ENCODE data around the gene EPHB1.

EPHB1 gene

DNA sequence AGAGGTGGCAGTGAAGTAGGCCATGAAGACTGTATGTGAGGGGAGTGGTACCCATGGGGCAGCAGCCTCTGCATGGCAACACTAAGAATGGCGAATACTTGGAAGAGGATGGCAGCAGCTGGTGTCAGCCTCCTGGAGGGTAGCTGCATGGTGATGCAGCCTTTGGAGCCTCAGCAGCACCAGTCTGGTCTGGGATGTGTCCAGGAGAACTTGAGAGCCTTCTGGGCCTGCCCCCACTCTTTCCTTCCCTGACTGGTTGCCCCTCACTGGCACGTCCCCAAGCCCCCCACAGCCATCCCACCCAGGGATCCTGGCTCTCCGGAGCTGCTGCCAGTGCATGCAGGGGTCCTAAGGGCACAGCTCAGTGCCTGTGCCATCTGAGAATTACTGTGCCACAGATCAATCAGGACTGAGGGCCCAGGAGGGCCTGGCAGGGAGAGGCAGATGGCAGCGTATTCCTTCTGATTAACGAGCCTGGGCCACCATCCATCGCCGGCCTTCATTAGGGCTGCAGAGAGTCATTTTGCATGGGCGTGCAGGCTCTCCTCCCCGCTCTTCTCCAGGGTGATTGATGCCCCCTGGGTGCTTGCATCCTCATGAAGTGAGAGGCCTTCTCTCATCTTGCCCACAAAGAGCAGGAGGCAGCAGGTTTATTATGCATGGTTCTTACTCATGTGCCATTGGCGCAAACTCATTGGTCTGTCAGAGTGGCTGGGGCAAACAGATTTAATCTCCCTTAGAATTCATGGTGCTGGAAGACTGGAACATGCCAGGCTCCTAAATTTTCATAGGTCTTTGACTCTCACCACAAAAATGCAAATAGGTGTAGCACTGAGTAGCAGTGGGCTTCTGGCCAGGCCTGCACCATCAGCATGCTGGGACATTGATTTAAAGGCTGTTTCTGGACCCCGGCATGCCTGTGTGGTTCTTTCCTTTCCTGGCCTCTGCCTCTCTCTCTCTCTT is 116.8 kb downstream of the EPHB1 start:
- DNase-seq (ENCODE audit: low read depth in 2 of 2) = no peak

DNA sequence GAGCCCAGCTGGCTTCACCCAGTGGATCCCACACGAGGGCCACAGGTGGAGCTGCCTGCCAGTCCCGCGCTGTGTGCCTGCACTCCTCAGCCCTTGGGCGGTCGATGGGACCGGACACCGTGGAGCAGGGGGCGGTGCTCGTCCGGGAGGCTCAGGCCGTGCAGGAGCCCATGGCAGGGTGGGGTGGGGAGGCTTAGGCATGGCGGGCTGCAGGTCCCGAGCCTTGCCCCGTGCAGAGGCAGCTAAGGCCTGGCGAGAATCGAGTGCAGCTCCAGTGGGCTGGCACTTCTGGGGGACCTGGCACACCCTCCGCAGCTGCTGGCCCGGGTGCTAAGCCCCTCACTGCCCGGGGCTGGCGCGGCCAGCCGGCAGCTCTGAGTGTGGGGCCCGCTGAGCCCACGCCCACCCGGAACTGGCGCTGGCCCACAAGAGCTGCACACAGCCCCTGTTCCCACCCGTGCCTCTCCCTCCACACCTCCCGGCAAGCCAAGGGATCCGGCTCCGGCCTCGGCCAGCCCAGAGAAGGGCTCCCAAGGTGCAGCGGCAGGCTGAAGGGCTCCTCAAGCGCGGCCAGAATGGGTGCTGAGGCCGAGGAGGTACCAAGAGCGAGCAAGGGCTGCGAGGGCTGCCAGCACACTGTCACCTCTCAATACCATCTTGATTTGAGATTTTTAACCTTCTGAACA is 121.4 kb downstream of the EPHB1 start:
- DNase-seq (ENCODE audit: low read depth in 2 of 2) = no peak

- no peak for DNase-seq (ENCODE audit: low read depth in 2 of 2)
Observed at GRCh38 chr3:134917631-134918030, 122.6 kb downstream of the EPHB1 start.

DNA sequence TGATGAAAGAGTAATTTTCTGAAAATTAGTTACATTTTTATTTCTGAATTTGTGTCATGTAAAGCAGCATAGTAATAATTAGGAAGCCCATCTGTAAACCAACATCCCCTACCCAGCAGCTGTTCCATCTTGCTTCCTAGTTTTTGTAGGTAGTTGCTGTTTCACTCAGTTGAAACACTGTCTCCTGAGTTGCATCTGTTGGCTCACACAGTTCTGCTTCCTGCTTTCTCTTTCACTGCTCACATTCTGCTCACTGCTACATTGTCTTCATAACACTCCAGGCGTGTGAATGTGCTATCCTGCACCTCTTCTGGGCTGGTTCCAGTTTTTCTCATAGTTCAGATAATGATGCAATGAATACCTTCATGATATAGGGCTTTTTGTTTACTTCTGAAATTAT is 123.4 kb downstream of the EPHB1 start:
- DNase-seq (ENCODE audit: low read depth in 2 of 2) = no peak

- DNase-seq (ENCODE audit: low read depth in 2 of 2) = no peak
Observed at GRCh38 chr3:134922101-134922500, 127.0 kb downstream of the EPHB1 start.

- DNase-seq (ENCODE audit: low read depth in 2 of 2) = no peak
Observed at GRCh38 chr3:134922866-134923265, 127.8 kb downstream of the EPHB1 start.

GRCh38 chr3:134923286-134923685 is 128.2 kb downstream of the EPHB1 start:
- DNase-seq (ENCODE audit: low read depth in 2 of 2) = no peak

- no peak for DNase-seq (ENCODE audit: low read depth in 2 of 2)
Observed at GRCh38 chr3:134927599-134927998, 132.5 kb downstream of the EPHB1 start.

- DNase-seq (ENCODE audit: low read depth in 2 of 2) = no peak
Observed at GRCh38 chr3:134928392-134928791, 133.3 kb downstream of the EPHB1 start.

DNA sequence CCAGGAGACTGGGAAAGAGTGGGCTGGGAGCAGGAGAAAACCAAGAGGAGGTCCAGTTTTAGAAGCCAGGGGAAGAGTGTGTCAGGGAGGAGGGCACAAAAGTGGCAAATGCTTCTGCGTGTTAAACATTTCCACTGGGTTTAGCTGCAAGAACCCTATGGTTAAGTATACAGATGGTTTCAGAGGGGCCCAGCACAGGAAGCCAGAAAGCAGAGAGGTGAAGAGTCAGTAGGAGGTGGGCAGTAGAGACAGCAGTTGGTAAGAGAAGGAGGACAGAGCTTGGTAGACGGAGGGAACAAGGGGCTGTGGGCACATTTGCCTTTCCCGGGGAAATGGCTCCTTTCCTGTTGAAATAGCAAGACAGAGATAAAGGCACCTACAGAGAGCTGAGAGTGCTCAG is 133.8 kb downstream of the EPHB1 start:
- DNase-seq (ENCODE audit: low read depth in 2 of 2) = no peak

DNA sequence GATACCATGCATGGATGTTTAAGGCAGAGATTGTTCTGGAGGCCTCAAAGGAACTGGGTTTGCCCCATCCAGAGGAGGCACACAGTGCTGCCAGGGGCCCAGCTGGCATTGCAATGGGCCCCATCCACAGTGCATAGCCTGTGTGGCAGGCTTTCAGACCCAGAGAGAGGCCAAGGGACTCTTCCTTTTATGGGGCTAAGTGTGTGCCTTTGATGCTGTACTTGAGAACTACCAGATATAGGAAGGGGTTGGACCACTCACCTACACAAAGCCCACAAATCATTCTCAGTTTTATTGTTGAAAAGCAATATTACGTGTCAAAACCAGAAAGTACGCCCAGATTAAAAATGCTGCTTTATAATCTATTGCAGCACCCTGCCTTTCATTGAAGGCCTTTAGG is 134.9 kb downstream of the EPHB1 start:
- no peak for DNase-seq (ENCODE audit: low read depth in 2 of 2)

DNA sequence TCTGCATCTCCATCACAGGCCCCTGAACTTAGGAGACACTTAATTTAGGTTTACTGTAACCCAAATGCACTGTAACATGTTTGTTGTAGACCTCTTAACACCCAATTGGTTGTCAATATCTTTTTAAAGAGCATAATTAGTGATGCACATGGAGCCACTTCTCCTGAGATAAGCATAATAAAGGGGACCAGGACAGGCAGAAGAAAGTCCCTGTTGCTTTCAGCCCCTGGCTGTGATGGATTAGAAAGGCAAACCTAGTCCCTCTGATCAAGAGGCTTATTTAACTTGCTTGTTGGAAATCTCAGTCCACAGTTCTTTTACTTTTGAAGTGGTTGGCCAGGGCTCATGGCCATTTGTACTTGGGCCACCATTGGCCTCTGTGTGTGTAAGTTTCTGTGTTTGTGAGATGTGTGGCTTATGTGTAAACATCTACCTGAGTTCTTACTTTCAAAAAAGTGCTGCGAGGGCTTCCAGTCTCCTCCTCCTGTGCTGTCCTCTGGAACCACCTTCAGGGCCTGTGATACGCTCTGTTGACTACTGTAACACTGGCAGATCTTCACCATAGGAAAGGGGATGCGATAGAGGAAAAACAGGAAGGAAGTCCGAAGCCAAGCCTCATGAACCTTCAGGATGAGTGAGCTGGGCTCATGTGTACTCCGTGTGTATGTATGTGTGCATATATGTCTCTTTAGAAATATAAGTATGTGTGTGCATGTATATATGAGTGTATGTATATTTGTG is 136.2 kb downstream of the EPHB1 start:
- DNase-seq (ENCODE audit: low read depth in 2 of 2) = no peak

DNA sequence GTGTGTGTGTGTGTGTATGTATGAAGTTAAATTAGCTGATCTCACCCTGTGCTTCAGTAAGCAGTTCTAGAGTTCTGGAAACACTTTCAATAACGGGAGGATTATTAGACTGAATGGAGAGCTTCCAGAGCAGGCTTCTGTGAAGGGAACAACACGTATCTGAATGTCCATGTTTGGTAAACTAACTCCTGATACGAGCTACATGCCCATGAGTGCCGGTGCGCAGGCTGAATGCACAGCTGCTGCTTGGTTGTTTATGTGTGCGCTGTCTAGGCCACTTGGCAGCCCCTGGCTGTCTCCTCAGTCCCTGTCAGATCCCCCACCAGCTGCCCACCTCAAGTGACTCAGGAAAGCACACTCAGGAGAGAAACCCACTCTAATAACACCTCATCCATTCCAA is 137.0 kb downstream of the EPHB1 start:
- no peak for DNase-seq (ENCODE audit: low read depth in 2 of 2)

GRCh38 chr3:134933997-134934396 is 138.9 kb downstream of the EPHB1 start:
- no peak for DNase-seq (ENCODE audit: low read depth in 2 of 2)

GRCh38 chr3:134934933-134935332 is 139.9 kb downstream of the EPHB1 start:
- no peak for DNase-seq (ENCODE audit: low read depth in 2 of 2)

GRCh38 chr3:134937256-134938028 is 142.4 kb downstream of the EPHB1 start:
- DNase-seq (ENCODE audit: low read depth in 2 of 2) = no peak

DNA sequence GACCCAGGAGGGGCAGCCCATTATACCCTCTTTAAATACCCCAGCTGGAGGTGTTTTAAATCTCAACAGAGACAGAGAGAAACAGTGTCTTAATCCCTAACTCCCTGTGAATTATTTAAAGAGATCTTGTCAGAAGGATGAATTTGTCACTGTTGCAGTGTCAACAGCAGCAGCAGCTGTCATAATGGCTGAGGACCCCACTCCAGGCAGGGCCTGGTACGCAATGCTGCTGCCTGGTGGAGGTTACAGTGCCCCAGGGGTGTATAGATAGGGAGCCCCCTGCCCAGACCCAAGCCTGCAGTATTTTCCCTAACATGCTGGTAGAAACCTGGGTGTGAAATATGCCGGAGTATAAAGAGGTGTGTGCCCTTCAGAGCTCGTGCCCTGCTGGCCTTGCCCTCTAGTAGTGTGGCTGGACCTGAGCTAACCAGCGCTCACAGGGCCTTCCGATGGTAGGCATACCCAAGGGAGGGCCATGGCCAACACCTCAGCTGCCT is 143.0 kb downstream of the EPHB1 start:
- DNase-seq (ENCODE audit: low read depth in 2 of 2) = no peak

- DNase-seq (ENCODE audit: low read depth in 2 of 2) = no peak
Observed at GRCh38 chr3:134939978-134940377, 144.9 kb downstream of the EPHB1 start.

DNA sequence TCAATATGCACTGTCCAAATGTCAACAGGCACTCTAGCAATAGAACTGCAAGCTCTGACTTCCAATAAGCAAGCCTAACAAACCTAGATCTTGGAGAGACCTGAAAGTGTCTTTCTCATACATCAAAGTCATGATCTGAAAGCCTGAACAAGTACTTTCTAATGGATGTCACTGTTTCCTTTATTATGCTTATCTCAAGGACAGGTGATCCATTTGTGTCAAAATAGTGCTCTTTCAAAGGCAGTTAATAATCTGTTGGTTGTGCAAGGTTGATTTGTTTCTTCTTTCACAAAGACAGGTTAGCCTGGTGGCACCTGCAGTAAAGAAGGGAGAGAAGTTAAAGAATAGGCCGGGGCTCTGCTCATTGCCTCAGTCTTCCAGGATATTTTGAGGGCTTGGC is 146.8 kb downstream of the EPHB1 start:
- no peak for DNase-seq (ENCODE audit: low read depth in 2 of 2)

DNA sequence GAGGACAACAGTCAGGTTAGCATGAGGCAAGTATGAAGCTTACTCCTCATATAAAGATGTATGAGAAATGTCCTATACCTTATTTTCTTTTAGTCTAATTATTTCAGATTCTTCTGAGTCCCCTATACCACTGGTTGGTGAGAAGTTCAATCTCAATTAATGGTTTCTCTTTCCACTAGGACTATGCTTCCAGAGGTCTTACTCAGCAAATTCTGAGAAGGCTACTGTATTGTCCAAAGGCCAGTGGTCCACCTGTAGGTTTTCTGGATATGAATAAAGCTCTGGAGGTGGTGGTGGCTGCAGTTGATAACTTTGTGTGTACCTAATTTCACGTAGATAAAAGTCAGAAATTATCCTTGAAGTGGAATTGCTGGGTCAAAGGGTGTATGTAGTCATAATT is 149.4 kb downstream of the EPHB1 start:
- DNase-seq (ENCODE audit: low read depth in 2 of 2) = no peak

DNA sequence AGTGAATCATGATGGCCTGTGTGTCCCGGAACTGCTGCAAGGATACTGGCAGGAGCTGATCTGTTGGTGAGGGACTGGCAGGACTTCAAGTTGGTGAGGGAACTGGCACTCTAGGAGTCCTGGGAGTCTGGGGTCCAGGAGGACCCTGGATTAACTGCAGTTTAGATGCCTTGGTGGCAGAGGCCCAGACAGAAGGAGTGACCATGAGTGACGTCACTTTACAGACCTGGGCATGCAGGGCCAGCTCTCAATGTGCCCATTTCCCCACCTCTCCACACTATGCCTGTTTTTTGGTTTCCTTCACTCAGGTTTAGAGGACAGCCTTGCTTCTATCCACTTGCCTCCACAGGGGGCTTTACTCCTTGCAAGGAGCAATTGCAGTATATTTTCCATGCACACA is 154.1 kb downstream of the EPHB1 start:
- DNase-seq (ENCODE audit: low read depth in 2 of 2) = no peak

Measured in stimulated activated CD8-positive, alpha-beta memory T cell treated with anti-CD3 and anti-CD28 coated beads, Interleukin-15, amount 100 ng/mL, for 48 hours (primary cell).